Endodermal cell (in vitro differentiated cells): ENCODE results near the gene DENND5A. TPM values are rescaled to one million over a fixed set of nuclear protein-coding genes. Genes with fewer than 3 reads are reported as not detected.

Experiments
- DNase-seq: peaks from one replicate; pipeline ENCODE4 v3.0.0-alpha.2; 2017
- H3K27ac ChIP-seq: 2 replicates; pipeline ENCODE4 v1.5.1; 2013; ENCODE audit warnings: mild to moderate bottlenecking, low read depth, low read length, moderate library complexity
- H3K27me3 ChIP-seq: 2 replicates; pipeline ENCODE4 v1.6.1; 2013; ENCODE audit warnings: mild to moderate bottlenecking, low read length, moderate library complexity; ENCODE audit not compliant: insufficient read depth, control insufficient read depth, poor library complexity, severe bottlenecking
- H3K36me3 ChIP-seq: 2 replicates; pipeline ENCODE4 v1.7.0; 2013; ENCODE audit warnings: mild to moderate bottlenecking, low read length, moderate library complexity; ENCODE audit not compliant: control insufficient read depth, insufficient read depth
- H3K4me1 ChIP-seq: one replicate; pipeline ENCODE4 v1.7.0; 2013; ENCODE audit warnings: low read length; ENCODE audit not compliant: control insufficient read depth, insufficient read depth
- H3K4me3 ChIP-seq: 2 replicates; pipeline ENCODE4 v1.5.1; 2013; ENCODE audit warnings: mild to moderate bottlenecking, low read length, moderate library complexity
- H3K9ac ChIP-seq: 2 replicates; pipeline ENCODE4 v1.6.1; 2013; ENCODE audit warnings: mild to moderate bottlenecking, low read length, moderate library complexity; ENCODE audit not compliant: poor library complexity, severe bottlenecking; ENCODE audit errors: extremely low read depth
- H3K9me3 ChIP-seq: 2 replicates; pipeline ENCODE4 v1.6.1; 2013; ENCODE audit warnings: mild to moderate bottlenecking, low read length, moderate library complexity; ENCODE audit not compliant: control insufficient read depth
- H3K27ac Mint-ChIP-seq: 2 replicates; pipeline ENCODE4 v1.8.0; 2020; ENCODE audit warnings: mixed read lengths
- H3K27me3 Mint-ChIP-seq: 2 replicates; pipeline ENCODE4 v1.8.0; 2021; ENCODE audit warnings: mild to moderate bottlenecking, mixed read lengths; ENCODE audit not compliant: insufficient read depth
- H3K36me3 Mint-ChIP-seq: 2 replicates; pipeline ENCODE4 v1.8.0; 2020; ENCODE audit warnings: low read depth, mixed read lengths
- H3K4me1 Mint-ChIP-seq: 2 replicates; pipeline ENCODE4 v1.8.0; 2020; ENCODE audit warnings: mixed read lengths
- H3K4me3 Mint-ChIP-seq: 2 replicates; pipeline ENCODE4 v1.8.0; 2020; ENCODE audit warnings: mild to moderate bottlenecking, moderate library complexity, mixed read lengths
- H3K9me3 Mint-ChIP-seq: 2 replicates; pipeline ENCODE4 v1.8.0; 2020; ENCODE audit warnings: mild to moderate bottlenecking, mixed read lengths
- CTCF ChIP-seq: fragments of 200-600 bp; sonication (generic); conservative IDR thresholded peaks from 2 replicates; pipeline ENCODE4 v1.5.0; 2021; ENCODE audit warnings: antibody characterized with exemption, mild to moderate bottlenecking
- WGBS, 2 experiments: methylation state at CpG; one replicate each; pipeline versions ENCODE4 v1.1.5 to v1.1.7; 2013; ENCODE audit warnings: missing lambda C conversion rate in 2 of 2, mixed read lengths in 1 of 2; ENCODE audit not compliant: insufficient coverage in 1 of 2, insufficient read length in 1 of 2; 5-methylcytosine and 5-hydroxymethylcytosine counted together
- total RNA-seq, 2 donors: library from RNA; stranded (reverse); fragmentation: NEBNext Ultra II Directional in 1 of 2; extraction: Animal tissue kit (Norgen Biotek cat#: 25700) in 1 of 2; gene quantifications; 2 replicates in 1 of 2; 3 replicates in 1 of 2; pipeline ENCODE4 v1.2.1, GENCODE V29; 2021

DENND5A gene
- total RNA-seq, 2 donors from 2014 or later: 119 to 171 TPM

GRCh38 chr11:9187616-9188015 is 77.5 kb downstream of the DENND5A start:
- H3K27ac ChIP-seq: no peak overlapping the region
- H3K4me1 ChIP-seq: no peaks in the 10 kb centered on the region
- H3K4me3 ChIP-seq: no peak overlapping the region
- Mint-ChIP-seq H3K9me3 (peaks cover 48% of the 10 kb centered on the region), H3K4me3 (no peak overlapping the region), H3K4me1 (peaks cover 2% of the 10 kb centered on the region), H3K27ac (no peak overlapping the region), H3K27me3 (no peaks in the 10 kb centered on the region), H3K36me3 (peaks cover 81% of the 10 kb centered on the region)
- no peak overlapping the region for H3K9ac ChIP-seq
- H3K27me3 ChIP-seq: no peaks in the 10 kb centered on the region
- DNase-seq: no peak
- H3K9me3 ChIP-seq: peaks cover 53% of the 10 kb centered on the region
- 83 to 96% methylated on average over 2 to 3 of the region's 3 CpGs for WGBS, 2 experiments
- peaks cover 91% of the 10 kb centered on the region for H3K36me3 ChIP-seq
- no peak for TF ChIP-seq CTCF

DNA sequence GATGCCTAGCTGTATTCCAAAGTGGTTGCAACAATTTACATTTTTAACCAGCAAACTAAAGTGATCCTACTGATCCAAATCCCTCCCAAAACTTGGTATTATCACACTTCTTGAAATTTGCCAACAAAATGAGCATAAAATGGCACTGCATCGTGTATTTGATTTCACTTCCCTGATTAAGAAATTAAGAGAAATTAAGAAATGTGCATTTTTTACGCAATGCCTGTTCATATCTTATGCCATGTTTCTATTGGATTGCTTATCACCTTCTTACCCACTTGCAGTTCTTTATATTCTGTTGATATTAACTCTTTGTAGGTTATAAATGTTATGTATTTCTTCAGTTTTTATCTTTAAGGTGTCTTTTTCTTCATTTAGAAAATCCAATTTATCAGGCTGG is 80.6 kb downstream of the DENND5A start:
- Histone ChIP-seq H3K36me3 (peaks cover 83% of the 10 kb centered on the region), H3K9me3 (peaks cover 27% of the 10 kb centered on the region), H3K27me3 (no peaks in the 10 kb centered on the region), H3K4me3 (no peak overlapping the region), H3K9ac (no peak overlapping the region), H3K4me1 (no peaks in the 10 kb centered on the region), H3K27ac (no peak overlapping the region)
- Mint-ChIP-seq H3K36me3 (peaks cover 71% of the 10 kb centered on the region), H3K9me3 (peaks cover 20% of the 10 kb centered on the region), H3K27ac (no peak overlapping the region), H3K4me3 (no peak overlapping the region), H3K27me3 (no peaks in the 10 kb centered on the region), H3K4me1 (peaks cover 5% of the 10 kb centered on the region)
- 97 to 100% methylated on average over 1 to 2 of the region's 2 CpGs for WGBS, 2 experiments
- no peak for TF ChIP-seq CTCF
- no peak for DNase-seq

DNA sequence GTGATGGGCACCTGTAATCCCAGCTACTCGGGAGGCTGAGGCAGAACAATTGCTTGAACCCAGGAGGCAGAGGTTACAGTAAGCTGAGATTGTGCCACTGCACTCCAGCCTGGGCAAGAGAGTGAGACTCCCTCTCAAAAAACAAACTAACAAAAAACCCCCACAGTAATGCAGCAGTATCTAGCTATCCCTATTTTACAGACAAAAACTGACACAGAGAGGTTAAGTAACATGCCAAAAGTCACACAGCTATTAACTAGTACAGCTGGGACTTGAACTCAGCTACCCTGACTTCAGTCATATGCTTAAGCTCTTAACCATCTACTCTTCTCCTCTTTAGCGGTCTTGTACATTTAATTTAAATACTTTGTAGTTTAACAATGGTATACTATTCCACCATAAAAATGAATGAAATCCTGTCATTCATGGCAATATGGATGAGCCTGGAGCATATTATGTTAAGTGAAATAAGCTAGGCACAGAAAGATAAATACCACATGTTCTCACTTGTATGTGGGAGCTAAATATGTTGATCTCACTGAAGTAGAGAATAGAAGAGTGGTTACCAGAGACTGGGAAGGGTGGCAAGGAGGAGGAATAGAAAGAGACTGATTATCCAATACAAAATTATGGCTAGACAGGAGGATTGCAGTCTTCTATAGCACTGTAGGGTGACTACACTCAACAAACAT is 82.8 kb downstream of the DENND5A start:
- H3K9me3 ChIP-seq: peaks cover 5% of the 10 kb centered on the region
- no peak overlapping the region for H3K9ac ChIP-seq
- no peak overlapping the region for H3K27ac Mint-ChIP-seq
- H3K4me1 ChIP-seq: peaks cover 9% of the 10 kb centered on the region
- peaks cover 23% of the 10 kb centered on the region for H3K4me1 Mint-ChIP-seq
- no peak overlapping the region for H3K4me3 ChIP-seq
- H3K36me3 Mint-ChIP-seq: peaks cover 52% of the 10 kb centered on the region
- H3K27me3 ChIP-seq: no peaks in the 10 kb centered on the region
- H3K9me3 Mint-ChIP-seq: no peaks in the 10 kb centered on the region
- H3K4me3 Mint-ChIP-seq: no peak overlapping the region
- H3K27ac ChIP-seq: no peak overlapping the region
- H3K27me3 Mint-ChIP-seq: no peaks in the 10 kb centered on the region
- H3K36me3 ChIP-seq: peaks cover 62% of the 10 kb centered on the region
- DNase-seq: no peak
- TF ChIP-seq CTCF: no peak
- 86 to 98% methylated on average over 1 to 2 of the region's 2 CpGs for WGBS, 2 experiments
